Endodermal cell (in vitro differentiated cells): ENCODE results near the gene SLC49A4. TPM values are rescaled to one million over a fixed set of nuclear protein-coding genes. Genes with fewer than 3 reads are reported as not detected.

ENCODE experiments used
- DNase-seq: peaks from one replicate; pipeline ENCODE4 v3.0.0-alpha.2; 2017
- H3K27ac ChIP-seq: 2 replicates; pipeline ENCODE4 v1.5.1; 2013; ENCODE audit warnings: mild to moderate bottlenecking, low read depth, low read length, moderate library complexity
- H3K27me3 ChIP-seq: 2 replicates; pipeline ENCODE4 v1.6.1; 2013; ENCODE audit warnings: mild to moderate bottlenecking, low read length, moderate library complexity; ENCODE audit not compliant: insufficient read depth, control insufficient read depth, poor library complexity, severe bottlenecking
- H3K36me3 ChIP-seq: 2 replicates; pipeline ENCODE4 v1.7.0; 2013; ENCODE audit warnings: mild to moderate bottlenecking, low read length, moderate library complexity; ENCODE audit not compliant: control insufficient read depth, insufficient read depth
- H3K4me1 ChIP-seq: one replicate; pipeline ENCODE4 v1.7.0; 2013; ENCODE audit warnings: low read length; ENCODE audit not compliant: control insufficient read depth, insufficient read depth
- H3K4me3 ChIP-seq: 2 replicates; pipeline ENCODE4 v1.5.1; 2013; ENCODE audit warnings: mild to moderate bottlenecking, low read length, moderate library complexity
- H3K9ac ChIP-seq: 2 replicates; pipeline ENCODE4 v1.6.1; 2013; ENCODE audit warnings: mild to moderate bottlenecking, low read length, moderate library complexity; ENCODE audit not compliant: poor library complexity, severe bottlenecking; ENCODE audit errors: extremely low read depth
- H3K9me3 ChIP-seq: 2 replicates; pipeline ENCODE4 v1.6.1; 2013; ENCODE audit warnings: mild to moderate bottlenecking, low read length, moderate library complexity; ENCODE audit not compliant: control insufficient read depth
- H3K27ac Mint-ChIP-seq: 2 replicates; pipeline ENCODE4 v1.8.0; 2020; ENCODE audit warnings: mixed read lengths
- H3K27me3 Mint-ChIP-seq: 2 replicates; pipeline ENCODE4 v1.8.0; 2021; ENCODE audit warnings: mild to moderate bottlenecking, mixed read lengths; ENCODE audit not compliant: insufficient read depth
- H3K36me3 Mint-ChIP-seq: 2 replicates; pipeline ENCODE4 v1.8.0; 2020; ENCODE audit warnings: low read depth, mixed read lengths
- H3K4me1 Mint-ChIP-seq: 2 replicates; pipeline ENCODE4 v1.8.0; 2020; ENCODE audit warnings: mixed read lengths
- H3K4me3 Mint-ChIP-seq: 2 replicates; pipeline ENCODE4 v1.8.0; 2020; ENCODE audit warnings: mild to moderate bottlenecking, moderate library complexity, mixed read lengths
- H3K9me3 Mint-ChIP-seq: 2 replicates; pipeline ENCODE4 v1.8.0; 2020; ENCODE audit warnings: mild to moderate bottlenecking, mixed read lengths
- WGBS, 2 experiments: methylation state at CpG; one replicate each; pipeline versions ENCODE4 v1.1.5 to v1.1.7; 2013; ENCODE audit warnings: missing lambda C conversion rate in 2 of 2, mixed read lengths in 1 of 2; ENCODE audit not compliant: insufficient coverage in 1 of 2, insufficient read length in 1 of 2; 5-methylcytosine and 5-hydroxymethylcytosine counted together
- total RNA-seq, 2 donors: library from RNA; stranded (reverse); fragmentation: NEBNext Ultra II Directional in 1 of 2; extraction: Animal tissue kit (Norgen Biotek cat#: 25700) in 1 of 2; gene quantifications; 2 replicates in 1 of 2; 3 replicates in 1 of 2; pipeline ENCODE4 v1.2.1, GENCODE V29; 2021
- TF ChIP-seq, protein P1 (sequence below): fragments of 200-600 bp; sonication (generic); conservative IDR thresholded peaks from 2 replicates; pipeline ENCODE4 v1.5.0; 2021; ENCODE audit warnings: antibody characterized with exemption, mild to moderate bottlenecking

Gene SLC49A4
- total RNA-seq, 2 donors from 2014 or later = 12.2 to 14.9 TPM

DNA sequence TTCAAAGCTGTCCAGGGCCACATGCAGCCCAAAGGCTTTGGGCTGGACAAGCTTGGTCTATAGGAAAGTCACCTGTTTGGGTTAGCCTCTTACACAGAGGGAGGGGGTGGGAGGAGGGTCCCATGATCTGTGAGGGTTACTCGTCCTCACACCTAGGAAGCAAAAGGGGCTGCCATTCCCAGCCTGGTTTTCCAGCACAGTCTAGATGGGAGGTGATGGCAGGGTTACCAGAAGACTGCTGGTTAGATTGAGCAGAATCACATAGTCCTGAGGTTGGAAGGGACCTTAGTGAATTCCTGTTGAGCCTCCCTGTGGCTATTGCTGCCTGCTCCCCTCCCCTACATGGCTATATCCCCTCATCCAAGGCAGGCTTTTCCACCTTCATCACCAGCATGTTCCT, 130.9 kb downstream of the SLC49A4 start:
- peaks cover 2% of the 10 kb centered on the region for H3K4me1 Mint-ChIP-seq
- TF ChIP-seq, protein P1, sequence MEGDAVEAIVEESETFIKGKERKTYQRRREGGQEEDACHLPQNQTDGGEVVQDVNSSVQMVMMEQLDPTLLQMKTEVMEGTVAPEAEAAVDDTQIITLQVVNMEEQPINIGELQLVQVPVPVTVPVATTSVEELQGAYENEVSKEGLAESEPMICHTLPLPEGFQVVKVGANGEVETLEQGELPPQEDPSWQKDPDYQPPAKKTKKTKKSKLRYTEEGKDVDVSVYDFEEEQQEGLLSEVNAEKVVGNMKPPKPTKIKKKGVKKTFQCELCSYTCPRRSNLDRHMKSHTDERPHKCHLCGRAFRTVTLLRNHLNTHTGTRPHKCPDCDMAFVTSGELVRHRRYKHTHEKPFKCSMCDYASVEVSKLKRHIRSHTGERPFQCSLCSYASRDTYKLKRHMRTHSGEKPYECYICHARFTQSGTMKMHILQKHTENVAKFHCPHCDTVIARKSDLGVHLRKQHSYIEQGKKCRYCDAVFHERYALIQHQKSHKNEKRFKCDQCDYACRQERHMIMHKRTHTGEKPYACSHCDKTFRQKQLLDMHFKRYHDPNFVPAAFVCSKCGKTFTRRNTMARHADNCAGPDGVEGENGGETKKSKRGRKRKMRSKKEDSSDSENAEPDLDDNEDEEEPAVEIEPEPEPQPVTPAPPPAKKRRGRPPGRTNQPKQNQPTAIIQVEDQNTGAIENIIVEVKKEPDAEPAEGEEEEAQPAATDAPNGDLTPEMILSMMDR = no peak
- H3K4me3 Mint-ChIP-seq = no peak overlapping the region
- Histone ChIP-seq H3K4me3 (no peak overlapping the region), H3K4me1 (no peaks in the 10 kb centered on the region), H3K36me3 (no peaks in the 10 kb centered on the region), H3K27me3 (peaks cover 29% of the 10 kb centered on the region), H3K27ac (no peak overlapping the region), H3K9me3 (no peaks in the 10 kb centered on the region), H3K9ac (no peak overlapping the region)
- 84% methylated on average over 1 of the region's 1 CpG; no CpG with 5 or more reads in 1 of the 2 experiments for WGBS, 2 experiments
- no peak overlapping the region for H3K27ac Mint-ChIP-seq
- H3K36me3 Mint-ChIP-seq = peaks cover 11% of the 10 kb centered on the region
- peaks cover 12% of the 10 kb centered on the region for H3K27me3 Mint-ChIP-seq
- H3K9me3 Mint-ChIP-seq = no peaks in the 10 kb centered on the region
- DNase-seq = no peak

DNA sequence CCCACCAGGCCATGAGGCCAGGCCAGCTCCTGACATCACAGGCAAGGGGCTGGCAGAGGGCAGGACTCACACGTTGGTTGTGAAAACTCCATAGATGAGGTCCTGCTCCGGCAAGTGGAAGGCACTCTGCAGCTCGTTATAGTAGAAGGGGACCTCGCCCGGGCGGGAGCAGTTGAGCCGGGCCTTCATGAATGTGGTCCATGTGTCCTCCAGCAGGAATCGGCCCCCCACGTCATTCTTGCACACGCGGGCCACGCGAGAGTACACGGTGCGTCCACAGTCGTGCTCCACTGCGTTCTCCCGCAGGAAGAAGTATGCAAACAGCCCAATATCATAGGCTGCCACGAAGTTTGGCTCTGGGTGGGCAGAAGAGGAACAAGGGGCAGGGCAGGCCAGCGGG, 131.5 kb downstream of the SLC49A4 start:
- Histone ChIP-seq H3K4me3 (no peak overlapping the region), H3K4me1 (no peaks in the 10 kb centered on the region), H3K27ac (no peak overlapping the region), H3K27me3 (peaks cover 24% of the 10 kb centered on the region), H3K9me3 (no peaks in the 10 kb centered on the region), H3K36me3 (no peaks in the 10 kb centered on the region), H3K9ac (no peak overlapping the region)
- peaks cover 2% of the 10 kb centered on the region for H3K4me1 Mint-ChIP-seq
- H3K27me3 Mint-ChIP-seq = peaks cover 7% of the 10 kb centered on the region
- H3K9me3 Mint-ChIP-seq = no peaks in the 10 kb centered on the region
- H3K36me3 Mint-ChIP-seq = peaks cover 9% of the 10 kb centered on the region
- DNase-seq = peak; percentile 28
- H3K27ac Mint-ChIP-seq = no peak overlapping the region
- WGBS, 2 experiments = 94 to 95% methylated on average over 10 to 20 of the region's 20 CpGs
- H3K4me3 Mint-ChIP-seq = no peak overlapping the region
- TF ChIP-seq, protein P1 = no peak

GRCh38 chr3:122926811-122927210, 131.9 kb downstream of the SLC49A4 start:
- no peaks in the 10 kb centered on the region for H3K9me3 Mint-ChIP-seq
- Histone ChIP-seq H3K4me1 (no peaks in the 10 kb centered on the region), H3K27me3 (peaks cover 19% of the 10 kb centered on the region), H3K27ac (no peak overlapping the region), H3K36me3 (no peaks in the 10 kb centered on the region), H3K9ac (no peak overlapping the region), H3K4me3 (no peak overlapping the region), H3K9me3 (no peaks in the 10 kb centered on the region)
- H3K36me3 Mint-ChIP-seq = peaks cover 6% of the 10 kb centered on the region
- no peak for DNase-seq
- H3K27me3 Mint-ChIP-seq = peaks cover 2% of the 10 kb centered on the region
- no peak overlapping the region for H3K27ac Mint-ChIP-seq
- H3K4me1 Mint-ChIP-seq = no peaks in the 10 kb centered on the region
- WGBS, 2 experiments = 92 to 95% methylated on average over 2 to 3 of the region's 3 CpGs
- H3K4me3 Mint-ChIP-seq = no peak overlapping the region
- TF ChIP-seq, protein P1 = no peak
